ENCODE data around the gene KIF1C. TPM values are rescaled to one million over a fixed set of nuclear protein-coding genes. Genes with fewer than 3 reads are reported as not detected.
A peak's percentile ranks its signal among the peaks of the same experiment; 100 is the strongest.

The KIF1C gene
- total RNA-seq, 1 donor from 2014 or later, result 68.4 TPM

DNA sequence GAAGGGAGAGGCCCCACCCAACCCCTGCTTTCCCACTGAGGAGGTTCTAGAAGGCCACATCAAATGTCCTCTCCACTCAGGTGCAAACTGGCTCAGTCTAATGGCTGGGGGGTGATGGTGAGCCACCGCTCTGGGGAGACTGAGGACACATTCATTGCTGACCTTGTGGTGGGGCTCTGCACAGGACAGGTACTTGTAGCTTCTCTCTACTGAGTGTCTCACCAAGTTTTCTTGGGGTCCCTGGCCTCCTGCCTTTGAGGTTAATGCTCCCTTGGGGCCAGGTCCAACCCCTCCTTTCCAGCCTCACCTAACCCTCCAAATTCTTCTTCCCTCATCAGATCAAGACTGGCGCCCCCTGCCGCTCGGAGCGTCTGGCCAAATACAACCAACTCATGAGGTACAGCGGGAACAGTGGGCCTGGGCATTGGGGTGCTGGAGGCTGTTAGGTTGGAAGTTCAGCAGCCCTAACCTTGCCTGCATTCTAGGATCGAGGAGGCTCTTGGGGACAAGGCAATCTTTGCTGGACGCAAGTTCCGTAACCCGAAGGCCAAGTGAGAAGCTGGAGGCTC, 41.2 kb upstream of the KIF1C start:
- H3K9me3 Mint-ChIP-seq, result no peaks in the 10 kb centered on the region
- peaks cover 2% of the 10 kb centered on the region for H3K36me3 Mint-ChIP-seq (ENCODE audit: low read depth)
- H3K27ac Mint-ChIP-seq (ENCODE audit: unreplicated experiment), result no peak overlapping the region
- peaks cover 11% of the 10 kb centered on the region for H3K4me1 Mint-ChIP-seq
- no peaks in the 10 kb centered on the region for H3K27me3 Mint-ChIP-seq (ENCODE audit: low read depth)
- peak overlapping the region; percentile 27 for H3K4me3 Mint-ChIP-seq
- TF ChIP-seq, protein P1, sequence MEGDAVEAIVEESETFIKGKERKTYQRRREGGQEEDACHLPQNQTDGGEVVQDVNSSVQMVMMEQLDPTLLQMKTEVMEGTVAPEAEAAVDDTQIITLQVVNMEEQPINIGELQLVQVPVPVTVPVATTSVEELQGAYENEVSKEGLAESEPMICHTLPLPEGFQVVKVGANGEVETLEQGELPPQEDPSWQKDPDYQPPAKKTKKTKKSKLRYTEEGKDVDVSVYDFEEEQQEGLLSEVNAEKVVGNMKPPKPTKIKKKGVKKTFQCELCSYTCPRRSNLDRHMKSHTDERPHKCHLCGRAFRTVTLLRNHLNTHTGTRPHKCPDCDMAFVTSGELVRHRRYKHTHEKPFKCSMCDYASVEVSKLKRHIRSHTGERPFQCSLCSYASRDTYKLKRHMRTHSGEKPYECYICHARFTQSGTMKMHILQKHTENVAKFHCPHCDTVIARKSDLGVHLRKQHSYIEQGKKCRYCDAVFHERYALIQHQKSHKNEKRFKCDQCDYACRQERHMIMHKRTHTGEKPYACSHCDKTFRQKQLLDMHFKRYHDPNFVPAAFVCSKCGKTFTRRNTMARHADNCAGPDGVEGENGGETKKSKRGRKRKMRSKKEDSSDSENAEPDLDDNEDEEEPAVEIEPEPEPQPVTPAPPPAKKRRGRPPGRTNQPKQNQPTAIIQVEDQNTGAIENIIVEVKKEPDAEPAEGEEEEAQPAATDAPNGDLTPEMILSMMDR (conservative IDR thresholded peaks at IDR 0.05), result no peak
- no peak for DNase-seq (ENCODE audit: low read depth, low spot score)

DNA sequence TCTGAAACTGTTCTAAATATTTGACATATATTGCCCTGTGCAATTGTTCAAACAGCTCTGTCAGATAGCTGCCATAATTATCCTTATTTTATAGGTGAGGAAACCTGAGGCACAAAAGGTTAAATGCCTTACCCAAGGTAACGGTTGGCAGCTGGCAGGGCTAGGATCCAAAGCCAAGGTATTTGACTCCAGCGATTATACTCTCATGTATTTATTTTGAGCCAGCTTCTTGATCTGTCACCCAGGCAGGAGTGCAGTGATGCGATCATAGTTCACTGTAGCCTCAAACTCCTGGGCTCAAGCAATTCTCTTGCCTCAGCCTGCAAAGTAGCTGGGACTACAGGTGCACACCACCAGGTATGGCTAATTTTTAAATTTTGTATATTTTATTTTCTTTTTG, 39.6 kb upstream of the KIF1C start:
- Mint-ChIP-seq H3K4me3 (no peak overlapping the region), H3K9me3 (no peaks in the 10 kb centered on the region), H3K27ac (ENCODE audit: unreplicated experiment) (no peak overlapping the region), H3K36me3 (ENCODE audit: low read depth) (peaks cover 5% of the 10 kb centered on the region), H3K4me1 (peaks cover 8% of the 10 kb centered on the region), H3K27me3 (ENCODE audit: low read depth) (no peaks in the 10 kb centered on the region)
- TF ChIP-seq, protein P1 (conservative IDR thresholded peaks at IDR 0.05), result no peak
- DNase-seq (ENCODE audit: low read depth, low spot score), result no peak

DNA sequence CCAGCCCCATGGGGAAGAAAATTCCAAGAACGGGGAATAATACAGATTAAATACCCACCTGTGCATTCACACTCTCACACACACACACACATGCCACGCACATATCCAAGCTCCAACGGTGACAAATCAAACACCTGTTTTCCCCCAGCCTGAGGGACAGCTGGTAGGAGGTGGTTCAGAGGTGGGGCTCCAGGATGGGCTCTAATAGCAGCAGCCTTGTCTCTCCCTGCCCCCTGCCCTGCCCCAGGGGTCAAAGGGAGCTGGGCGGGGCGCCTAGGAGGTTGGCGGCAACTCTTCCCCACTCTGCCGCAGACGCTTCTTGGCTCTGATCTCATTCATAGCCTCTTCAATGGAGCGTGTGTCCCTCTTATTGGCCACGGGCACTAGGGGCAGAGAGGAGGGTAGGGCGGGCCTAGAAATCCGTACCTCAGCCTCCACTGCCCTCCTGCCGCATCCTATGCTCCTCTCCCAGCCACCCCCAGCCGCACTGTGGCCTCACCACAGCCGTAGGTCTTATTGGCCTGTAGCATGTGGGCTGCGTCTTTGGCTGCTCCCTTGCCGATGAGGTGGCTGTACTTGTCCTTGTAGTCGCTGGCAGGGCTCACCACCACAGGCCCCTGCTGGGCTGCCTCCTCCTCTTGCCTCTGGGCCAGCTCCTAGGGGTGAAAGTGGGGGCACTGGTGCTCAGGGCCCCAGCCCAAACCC, 38.3 kb upstream of the KIF1C start:
- Mint-ChIP-seq H3K4me1 (peaks cover 8% of the 10 kb centered on the region), H3K4me3 (no peak overlapping the region), H3K36me3 (ENCODE audit: low read depth) (peaks cover 5% of the 10 kb centered on the region), H3K27me3 (ENCODE audit: low read depth) (no peaks in the 10 kb centered on the region), H3K27ac (ENCODE audit: unreplicated experiment) (no peak overlapping the region), H3K9me3 (no peaks in the 10 kb centered on the region)
- no peak for DNase-seq (ENCODE audit: low read depth, low spot score)
- TF ChIP-seq, protein P1 (conservative IDR thresholded peaks at IDR 0.05), result no peak

DNA sequence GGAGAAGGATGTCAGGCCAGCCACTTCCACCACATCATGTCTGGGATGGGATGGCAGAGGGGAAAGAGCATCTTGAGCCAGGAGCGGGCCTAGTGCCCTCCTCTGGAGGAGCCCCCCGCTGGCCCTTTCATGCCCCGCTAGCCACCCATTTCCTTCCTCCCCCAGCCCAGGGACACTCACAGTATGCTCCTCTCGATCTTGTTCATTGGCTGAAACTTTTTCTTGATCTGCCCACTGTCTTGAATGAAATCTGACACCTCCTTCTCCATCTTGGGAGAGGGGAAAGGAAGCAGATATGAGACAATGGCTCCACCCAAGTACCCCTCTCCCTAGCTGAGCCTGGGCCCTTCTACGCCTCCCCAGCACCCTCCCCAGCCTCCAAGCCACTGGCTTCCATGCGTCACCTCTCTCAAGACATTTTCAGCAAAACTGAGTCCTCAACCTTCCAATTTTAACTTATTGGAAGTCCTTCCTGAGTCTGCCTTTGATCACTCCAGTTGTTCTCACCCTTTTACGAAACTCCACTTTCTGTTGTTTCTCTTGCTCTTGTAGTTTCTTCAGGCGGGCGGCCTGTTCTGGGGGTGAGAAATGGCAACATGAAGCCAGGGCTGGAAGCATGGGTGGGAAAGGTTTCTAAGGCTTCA, 37.3 kb upstream of the KIF1C start:
- Mint-ChIP-seq H3K27me3 (ENCODE audit: low read depth) (no peaks in the 10 kb centered on the region), H3K36me3 (ENCODE audit: low read depth) (peaks cover 8% of the 10 kb centered on the region), H3K4me3 (peak overlapping the region; percentile 40), H3K9me3 (no peaks in the 10 kb centered on the region), H3K4me1 (peaks cover 11% of the 10 kb centered on the region), H3K27ac (ENCODE audit: unreplicated experiment) (peak overlapping the region; percentile 67)
- DNase-seq (ENCODE audit: low read depth, low spot score), result no peak
- TF ChIP-seq, protein P1 (conservative IDR thresholded peaks at IDR 0.05), result no peak

DNA sequence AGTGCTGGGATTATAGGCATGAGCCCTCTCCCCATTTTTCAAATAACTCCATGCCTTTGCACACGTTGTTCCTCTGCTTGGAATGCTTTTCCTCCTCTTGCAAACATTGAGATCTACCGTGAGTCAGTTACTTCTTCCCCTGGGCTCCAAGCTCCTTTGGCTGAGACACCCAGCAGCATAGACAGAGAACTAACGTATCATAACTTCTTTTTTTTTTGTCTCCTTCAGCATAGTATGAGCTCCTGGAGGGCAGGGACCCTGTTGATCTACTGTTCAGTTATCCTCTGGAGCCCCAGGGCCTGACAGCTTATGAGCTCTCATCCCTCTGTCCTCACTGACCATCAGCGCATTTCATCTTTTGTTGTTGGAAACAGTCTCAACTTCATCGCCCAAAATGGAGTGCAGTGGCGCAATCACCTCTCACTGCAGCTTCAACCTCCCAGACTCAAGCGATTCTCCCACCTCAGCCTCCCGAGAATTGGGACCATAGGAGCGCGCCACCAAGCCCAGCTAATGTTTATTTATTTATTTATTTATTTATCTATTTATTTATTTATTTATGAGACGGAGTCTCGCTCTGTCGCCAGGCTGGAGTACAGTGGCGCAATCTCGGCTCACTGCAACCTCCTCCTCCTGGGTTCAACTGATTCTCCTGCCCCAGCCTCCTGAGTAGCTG, 32.3 kb upstream of the KIF1C start:
- H3K9me3 Mint-ChIP-seq, result no peaks in the 10 kb centered on the region
- H3K27me3 Mint-ChIP-seq (ENCODE audit: low read depth), result no peaks in the 10 kb centered on the region
- peaks cover 31% of the 10 kb centered on the region for H3K4me1 Mint-ChIP-seq
- peak overlapping the region; percentile 8 for H3K27ac Mint-ChIP-seq (ENCODE audit: unreplicated experiment)
- TF ChIP-seq, protein P1 (conservative IDR thresholded peaks at IDR 0.05), result no peak
- peaks cover 15% of the 10 kb centered on the region for H3K36me3 Mint-ChIP-seq (ENCODE audit: low read depth)
- DNase-seq (ENCODE audit: low read depth, low spot score), result no peak
- peak overlapping the region; percentile 77 for H3K4me3 Mint-ChIP-seq
